Bronchial epithelial cell (primary cell): Measurements from ENCODE around the gene LRP6. TPM values are rescaled to one million over a fixed set of nuclear protein-coding genes. Genes with fewer than 3 reads are reported as not detected.

Source experiments
- DNase-seq: peaks from one replicate; pipeline ENCODE4 v3.0.0-alpha.2; 2010; ENCODE audit warnings: low read depth
- FAIRE-seq: peaks from 2 replicates; lab custom pipeline; 2011; peaks lifted over from hg19 to GRCh38; lab: Jason Lieb, UNC
- H3K27me3 ChIP-seq: 2 replicates; pipeline ENCODE4 v1.5.1; 2011; ENCODE audit warnings: low read length; ENCODE audit not compliant: control insufficient read depth, insufficient read depth
- H3K36me3 ChIP-seq: 2 replicates; pipeline ENCODE4 v1.5.1; 2011; ENCODE audit warnings: low read length; ENCODE audit not compliant: control insufficient read depth, insufficient read depth
- H3K4me3 ChIP-seq: 2 replicates; pipeline ENCODE4 v1.5.1; 2011; ENCODE audit warnings: mild to moderate bottlenecking, low read depth, low read length, control low read depth
- CTCF ChIP-seq: IDR thresholded peaks from 2 replicates; pipeline ENCODE4 v1.5.1; 2011; ENCODE audit warnings: mild to moderate bottlenecking, moderate library complexity, low read length, control low read depth, inconsistent platforms; ENCODE audit not compliant: insufficient read depth, severe bottlenecking
- total RNA-seq: library from RNA; depleted of rRNA; stranded (reverse); fragments of >200 nt; gene quantifications from 2 replicates; pipeline ENCODE4 v1.2.1, GENCODE V29; 2014

Gene LRP6
- total RNA-seq, 1 donor from 2014 or later, result 17.6 TPM

DNA sequence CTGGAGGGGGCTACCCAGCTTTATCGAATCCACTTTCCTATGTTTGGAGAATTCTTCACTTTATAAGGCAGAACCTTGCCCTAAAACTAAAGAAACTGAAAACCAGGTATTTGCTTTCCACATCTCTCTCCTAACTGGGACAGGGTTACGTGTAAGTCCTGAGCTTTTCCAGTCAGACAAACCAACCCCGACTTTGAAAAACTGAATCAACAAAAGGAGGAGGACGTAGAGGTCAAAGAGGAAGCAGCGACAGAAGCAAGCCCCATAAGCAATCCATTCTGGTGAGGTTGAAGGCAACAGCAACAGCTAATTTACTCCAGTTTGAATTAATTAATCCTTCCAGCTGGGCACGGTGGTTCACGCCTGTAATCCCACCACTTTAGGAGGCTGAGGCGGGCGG, 47.2 kb downstream of the LRP6 start:
- no peak for TF ChIP-seq CTCF
- FAIRE-seq, result no peak
- H3K4me3 ChIP-seq, result no peak overlapping the region
- no peaks in the 10 kb centered on the region for H3K27me3 ChIP-seq
- no peaks in the 10 kb centered on the region for H3K36me3 ChIP-seq
- no peak for DNase-seq

DNA sequence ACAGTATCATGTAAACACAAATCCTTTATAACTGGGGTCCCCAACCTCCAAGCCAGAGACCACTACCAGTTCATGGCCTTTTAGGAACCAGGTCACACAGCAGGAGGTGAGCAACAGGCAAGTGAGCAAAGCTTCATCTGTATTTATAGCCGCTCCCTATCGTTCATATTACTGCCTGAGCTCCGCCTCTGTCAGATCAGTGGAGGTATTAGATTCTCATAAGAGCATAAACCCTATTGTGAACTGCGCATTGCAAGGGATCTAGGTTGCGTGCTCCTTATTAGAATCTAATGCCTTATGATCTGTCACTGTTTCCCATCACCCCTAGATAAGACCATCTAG, 49.9 kb downstream of the LRP6 start:
- FAIRE-seq (no peak), DNase-seq (no peak)
- Histone ChIP-seq H3K36me3 (no peaks in the 10 kb centered on the region), H3K4me3 (no peak overlapping the region), H3K27me3 (no peaks in the 10 kb centered on the region)
- no peak for TF ChIP-seq CTCF

- TF ChIP-seq CTCF, result no peak
- DNase-seq, result no peak
- H3K27me3 ChIP-seq, result no peaks in the 10 kb centered on the region
- FAIRE-seq, result no peak
- no peak overlapping the region for H3K4me3 ChIP-seq
- no peaks in the 10 kb centered on the region for H3K36me3 ChIP-seq
Measured at GRCh38 chr12:12216349-12217017, 50.4 kb downstream of the LRP6 start.

- Histone ChIP-seq H3K27me3 (no peaks in the 10 kb centered on the region), H3K4me3 (no peak overlapping the region), H3K36me3 (no peaks in the 10 kb centered on the region)
- DNase-seq (peak; percentile 30), FAIRE-seq (no peak)
- TF ChIP-seq CTCF, result no peak
Measured at GRCh38 chr12:12214635-12215131, 52.2 kb downstream of the LRP6 start.

DNA sequence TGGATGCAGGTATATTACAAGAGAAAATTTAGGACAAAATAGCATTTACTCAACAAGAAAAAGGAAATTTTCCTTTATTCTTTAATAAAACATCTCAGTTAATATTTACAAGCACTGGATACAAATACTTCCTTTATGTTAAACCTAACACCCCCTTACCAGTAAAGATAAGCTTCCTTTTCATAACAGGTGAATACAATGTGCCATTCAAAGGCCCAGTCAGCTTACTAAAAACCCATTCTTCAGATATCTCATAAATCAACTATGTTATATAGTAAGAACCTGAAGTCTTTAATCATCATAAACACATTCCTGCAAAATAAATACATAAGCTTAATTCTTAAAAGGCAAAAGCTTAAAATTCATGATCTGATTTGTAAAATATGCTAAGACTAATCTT, 52.6 kb downstream of the LRP6 start:
- no peaks in the 10 kb centered on the region for H3K36me3 ChIP-seq
- no peak for TF ChIP-seq CTCF
- FAIRE-seq (no peak), DNase-seq (no peak)
- H3K27me3 ChIP-seq, result no peaks in the 10 kb centered on the region
- no peak overlapping the region for H3K4me3 ChIP-seq

- FAIRE-seq (no peak), DNase-seq (peak; percentile 18)
- no peak for TF ChIP-seq CTCF
- no peak overlapping the region for H3K4me3 ChIP-seq
- no peaks in the 10 kb centered on the region for H3K27me3 ChIP-seq
- H3K36me3 ChIP-seq, result no peaks in the 10 kb centered on the region
Measured at GRCh38 chr12:12212769-12213168, 54.1 kb downstream of the LRP6 start.
